Retinal pigment epithelial cell (primary cell): ENCODE measurements around the gene LCMT1.
"Not testable (repeated sequence)": the region's sequence is repeated elsewhere in the genome, so short reads cannot be mapped to it uniquely, and the experiment has no call there.

Source experiments
- DNase-seq: peaks from one replicate; pipeline ENCODE4 v3.0.0-alpha.2; 2010; ENCODE audit warnings: low read depth
- H3K4me3 ChIP-seq: 2 replicates; pipeline ENCODE4 v1.5.1; 2011; ENCODE audit warnings: mild to moderate bottlenecking, low read length, control low read depth, moderate library complexity
- CTCF ChIP-seq: conservative IDR thresholded peaks from 2 replicates; pipeline ENCODE4 v1.5.1; 2011; ENCODE audit warnings: low read depth, low read length, control low read depth, inconsistent platforms

The LCMT1 gene

DNA sequence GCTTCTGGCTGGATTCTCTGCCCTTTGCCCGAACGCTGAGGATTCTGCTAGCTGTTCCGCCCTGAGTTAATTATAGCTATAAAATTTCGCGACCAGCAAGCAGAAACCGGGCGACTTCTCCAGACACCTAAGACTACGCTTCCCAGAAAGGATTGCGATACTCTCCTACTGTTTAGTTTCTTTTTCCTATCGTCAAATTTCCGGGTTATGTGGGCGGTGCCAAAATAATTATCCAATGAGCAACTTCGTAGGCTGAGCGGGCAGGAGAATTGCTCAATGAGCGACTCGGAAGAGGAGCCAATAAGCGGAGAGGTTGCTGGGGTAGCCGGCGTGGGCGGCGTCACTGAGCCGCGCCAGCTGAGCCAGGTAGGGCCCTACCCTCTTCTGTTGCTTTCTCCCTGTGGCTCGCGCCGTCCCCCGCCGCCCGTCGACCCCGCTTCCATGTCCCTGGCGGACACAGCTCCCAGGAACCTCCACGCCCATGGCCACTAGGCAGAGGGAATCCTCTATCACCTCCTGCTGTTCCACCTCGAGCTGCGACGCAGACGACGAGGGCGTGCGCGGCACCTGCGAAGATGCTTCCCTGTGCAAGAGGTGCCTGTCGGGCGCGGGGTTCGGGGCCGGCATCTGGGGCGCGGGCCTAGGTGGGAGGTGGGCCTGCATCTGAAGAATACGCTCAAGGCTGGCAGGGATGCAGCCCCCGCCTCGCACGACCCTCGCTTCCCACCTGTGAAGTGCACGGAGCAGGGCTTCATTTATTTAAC is at the start of gene LCMT1:
Gene LCMT1 (plus strand): TSS at position 340 of the 764 bp plus-strand sequence. CDS start 142 bp downstream, at position 482.
- no peak for TF ChIP-seq CTCF
- peak; percentile 92 for DNase-seq
- H3K4me3 ChIP-seq, result peak within 1 kb of the TSS; percentile 76

DNA sequence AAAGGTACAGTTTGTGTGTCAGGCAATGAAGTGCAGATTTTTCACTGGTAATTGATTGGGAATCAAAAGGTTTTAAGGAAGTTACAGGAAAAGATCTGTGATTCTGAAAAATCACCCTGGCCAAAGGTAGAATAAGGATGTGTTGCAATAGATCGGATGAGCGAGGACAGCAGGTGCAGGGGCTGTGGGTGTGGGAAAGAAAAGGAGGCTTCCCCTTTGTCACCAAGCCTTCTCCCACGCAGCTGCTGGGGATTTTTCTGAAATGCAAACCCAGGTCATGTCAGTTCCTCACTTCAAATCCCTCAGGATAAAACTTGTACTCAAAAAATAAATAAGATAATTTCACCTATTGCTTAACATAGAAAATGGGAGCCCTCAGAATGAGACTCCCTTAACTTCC is 48.4 kb upstream of the LCMT1 start:
- H3K4me3 ChIP-seq, result no peak overlapping the region
- TF ChIP-seq CTCF, result no peak
- DNase-seq, result no peak

- H3K4me3 ChIP-seq, result no peak overlapping the region
- no peak for DNase-seq
- no peak for TF ChIP-seq CTCF
Measured at GRCh38 chr16:25063865-25064264, 47.7 kb upstream of the LCMT1 start.

DNA sequence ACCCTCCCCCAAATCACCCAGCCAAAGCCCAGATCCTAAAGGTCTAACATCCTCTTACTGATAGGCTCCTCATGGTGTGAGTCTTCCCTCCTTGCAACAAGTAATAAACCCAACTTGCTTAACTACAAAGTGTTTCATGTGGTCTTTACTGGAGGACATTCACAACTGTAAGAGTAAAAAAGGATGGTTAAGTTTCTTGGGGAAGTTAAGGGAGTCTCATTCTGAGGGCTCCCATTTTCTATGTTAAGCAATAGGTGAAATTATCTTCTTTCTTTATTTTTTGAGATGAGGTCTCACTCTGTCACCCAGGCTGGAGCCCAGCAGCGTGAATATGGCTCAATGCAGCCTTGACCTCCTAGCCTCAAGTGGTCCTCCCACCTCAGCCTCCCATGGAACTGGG is 47.3 kb upstream of the LCMT1 start:
- H3K4me3 ChIP-seq, DNase-seq: not testable (repeated sequence)

DNA sequence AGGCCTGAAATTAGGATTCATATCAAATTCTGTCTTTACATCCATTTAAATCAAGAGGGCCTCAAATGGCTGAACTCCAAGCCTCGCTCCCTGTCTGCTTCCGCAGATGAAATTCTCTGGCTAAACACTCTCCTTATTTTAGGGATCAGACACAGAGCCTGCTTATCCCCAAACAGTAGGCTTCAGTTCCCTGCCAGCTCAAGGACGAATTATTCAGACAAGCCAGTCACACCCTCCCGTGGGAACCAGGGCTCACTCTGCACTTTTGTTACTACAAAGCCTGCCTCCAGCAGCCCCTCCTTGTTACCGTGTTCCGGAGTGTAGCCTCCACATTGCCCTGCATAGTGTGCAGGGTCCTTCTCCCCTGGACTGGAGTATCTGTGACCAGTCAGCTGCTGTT is 46.6 kb upstream of the LCMT1 start:
- TF ChIP-seq CTCF, result no peak
- peak; percentile 55 for DNase-seq
- H3K4me3 ChIP-seq, result no peak overlapping the region

- H3K4me3 ChIP-seq, result no peak overlapping the region
- TF ChIP-seq CTCF, result peak; percentile 7
Measured at GRCh38 chr16:25065899-25066298, 45.6 kb upstream of the LCMT1 start.

GRCh38 chr16:25066426-25066746 is 45.2 kb upstream of the LCMT1 start:
- H3K4me3 ChIP-seq, result peak overlapping the region; percentile 37
- no peak for DNase-seq
- TF ChIP-seq CTCF, result no peak

More at GRCh38 chr16:25065899-25066298, 45.6 kb upstream of the LCMT1 start:
- no peak for DNase-seq
